HG02943 (cell line): ENCODE data around the gene NRCAM.
"Not testable (repeated sequence)": the region's sequence is repeated elsewhere in the genome, so short reads cannot be mapped to it uniquely, and the experiment has no call there.

ENCODE experiments used
- ATAC-seq: cut with Tn5 transposase; IDR thresholded peaks from one replicate; pipeline ENCODE4 v1.9.1; 2021; ENCODE audit warnings: mild to moderate bottlenecking, low read depth, moderate library complexity; ENCODE audit not compliant: unreplicated experiment

The NRCAM gene

DNA sequence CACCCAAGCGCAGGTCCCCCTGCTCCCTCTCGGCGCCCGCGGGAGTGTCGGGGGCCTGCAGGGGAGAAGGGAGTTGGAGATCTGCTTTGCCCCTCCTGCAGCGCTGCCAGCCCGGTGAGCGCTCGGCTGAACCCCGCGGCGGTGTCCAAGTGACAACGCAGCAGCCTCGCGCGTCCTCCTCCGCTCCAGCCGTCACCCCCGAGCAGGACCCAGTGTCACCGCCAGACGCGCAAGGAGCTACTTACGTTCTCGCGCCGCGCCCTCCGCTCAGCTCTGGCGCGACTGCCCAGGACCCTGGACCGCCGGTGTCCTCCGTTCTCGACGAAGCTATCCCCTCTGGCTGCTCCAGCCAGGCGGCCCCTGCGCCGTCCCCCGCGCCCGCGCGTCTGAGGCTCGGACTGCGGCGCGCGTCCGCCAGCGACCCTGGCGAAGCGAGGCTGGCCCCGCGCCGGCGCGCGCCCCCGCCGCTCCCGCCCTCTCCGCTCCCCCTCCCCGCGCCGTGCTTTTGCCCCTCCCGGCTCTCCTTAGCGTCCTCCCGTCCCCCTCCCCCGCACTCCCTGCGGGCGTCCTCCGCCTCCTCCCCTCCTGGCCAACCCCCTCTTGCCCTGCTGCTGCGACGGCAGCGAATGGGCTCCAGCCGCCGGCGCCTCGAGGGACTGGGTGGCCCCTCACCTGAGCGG, at the start of gene NRCAM:
Gene NRCAM (minus strand): TSS at position 439 of the 680 bp plus-strand sequence. CDS start 216,372 bp downstream, outside the sequence.
- no peak for ATAC-seq

GRCh38 chr7:108504576-108504975, 48.3 kb upstream of the NRCAM start:
- ATAC-seq, result not testable (repeated sequence)

- ATAC-seq, result peak; percentile 95
Measured at GRCh38 chr7:108503112-108504026, 47.1 kb upstream of the NRCAM start.

DNA sequence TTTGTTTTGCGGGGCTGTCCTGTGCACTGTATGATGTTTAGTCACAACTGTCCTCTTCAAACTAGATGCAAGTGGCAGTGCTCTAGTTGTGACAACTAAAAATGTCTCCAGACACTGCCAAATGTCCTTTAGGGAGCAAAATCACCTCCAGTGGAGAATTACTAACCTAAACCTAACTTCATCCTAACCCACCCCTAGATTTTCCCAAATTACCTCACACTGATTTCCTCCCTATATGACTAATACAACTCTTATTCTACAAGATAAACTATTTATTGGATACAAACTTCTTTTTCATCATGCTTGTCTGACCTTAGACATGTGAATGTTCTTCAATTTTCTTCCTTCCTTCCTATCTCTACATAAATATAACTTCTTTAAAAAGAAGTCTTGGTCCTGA, 43.3 kb upstream of the NRCAM start:
- no peak for ATAC-seq

DNA sequence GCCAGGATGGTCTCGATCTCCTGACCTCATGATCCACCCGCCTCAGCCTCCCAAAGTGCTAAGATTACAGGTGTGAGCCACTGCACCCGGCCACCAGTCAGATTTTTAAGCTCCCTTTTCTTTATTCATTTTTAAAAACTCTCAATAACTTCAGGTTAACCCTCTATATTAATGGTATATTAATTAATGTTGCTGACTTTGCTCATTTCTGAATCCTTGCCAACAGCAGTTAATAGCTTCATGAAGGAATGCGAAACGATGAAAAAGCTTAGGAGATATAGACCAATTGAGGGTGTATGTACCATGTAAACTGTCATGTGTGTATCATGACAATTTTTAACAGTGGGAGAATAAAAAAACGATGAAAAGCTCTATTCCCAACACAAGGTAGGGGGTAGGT, 42.2 kb upstream of the NRCAM start:
- no peak for ATAC-seq

GRCh38 chr7:108497082-108497725, 41.0 kb upstream of the NRCAM start:
- ATAC-seq, result no peak

DNA sequence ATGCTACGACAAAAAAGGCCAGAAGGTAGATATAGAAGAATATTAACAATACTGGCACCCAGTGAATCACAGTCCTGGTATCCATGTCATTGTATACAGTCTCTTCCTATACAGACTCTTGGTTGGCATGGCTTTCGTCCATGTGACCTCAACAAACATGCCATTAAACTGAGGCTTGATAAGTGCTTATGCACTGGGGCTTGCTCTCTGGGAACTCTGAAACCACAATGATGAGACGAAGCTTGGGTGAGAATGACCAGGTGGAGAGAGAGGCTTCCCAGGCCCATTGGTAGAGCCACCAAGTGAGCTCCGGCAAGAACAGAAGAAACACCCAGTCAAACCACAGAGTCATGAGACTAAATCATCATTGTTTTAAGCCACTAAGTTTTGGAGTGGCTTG, 36.5 kb upstream of the NRCAM start:
- ATAC-seq, result no peak

DNA sequence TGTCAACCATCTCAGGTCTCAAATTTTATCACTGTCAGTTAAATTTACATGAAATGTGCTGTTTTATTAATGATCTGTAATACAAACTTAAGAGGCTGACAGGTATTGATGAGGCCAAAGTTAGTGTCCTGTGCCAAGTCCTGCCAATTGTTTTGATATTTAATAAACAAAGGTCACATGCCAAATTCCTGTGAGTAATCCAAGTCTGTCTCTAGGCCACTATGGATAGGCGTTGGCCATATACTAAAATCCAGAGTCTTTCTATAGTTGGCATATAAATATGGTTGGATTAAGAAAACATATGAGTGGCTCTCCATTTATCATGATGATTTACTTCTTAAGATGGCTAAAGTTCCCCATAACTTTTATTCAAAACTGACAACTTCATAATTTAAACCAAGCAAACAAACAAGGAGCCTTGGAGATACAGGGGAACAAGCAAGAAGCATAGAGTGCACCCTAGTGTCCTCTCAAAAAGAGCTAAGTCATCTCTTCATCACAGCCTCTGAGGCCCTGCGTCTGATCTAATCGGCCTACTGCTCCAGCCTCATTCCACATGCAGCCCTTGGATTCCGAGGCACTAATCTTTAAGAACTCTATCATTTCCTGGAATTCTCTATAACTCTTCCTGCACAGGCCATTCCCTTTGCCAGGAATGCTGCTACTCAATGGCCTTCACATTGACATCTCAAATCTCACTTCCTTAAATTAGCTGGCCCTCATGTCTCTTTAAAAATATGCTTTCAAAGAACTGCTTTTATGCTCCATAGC, 32.7 kb upstream of the NRCAM start:
- ATAC-seq, result no peak

DNA sequence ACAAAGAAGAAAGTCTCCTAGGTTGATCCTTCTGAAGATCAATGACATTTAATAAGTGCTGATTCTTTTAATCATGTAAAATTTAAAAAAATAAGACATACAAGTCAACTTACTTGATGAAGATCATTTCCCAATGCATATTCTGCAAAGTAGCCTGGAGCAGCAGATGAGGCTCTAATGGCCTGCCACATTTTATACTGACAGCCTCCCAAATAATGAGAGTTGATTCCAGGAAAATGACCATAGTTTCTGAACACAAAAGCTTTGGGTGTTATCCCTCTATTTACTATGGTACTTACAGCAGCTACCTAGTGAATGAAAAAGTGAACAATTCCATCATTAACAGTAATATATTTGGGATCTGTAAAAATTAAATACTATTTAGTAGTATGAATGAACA, 31.4 kb upstream of the NRCAM start:
- no peak for ATAC-seq

DNA sequence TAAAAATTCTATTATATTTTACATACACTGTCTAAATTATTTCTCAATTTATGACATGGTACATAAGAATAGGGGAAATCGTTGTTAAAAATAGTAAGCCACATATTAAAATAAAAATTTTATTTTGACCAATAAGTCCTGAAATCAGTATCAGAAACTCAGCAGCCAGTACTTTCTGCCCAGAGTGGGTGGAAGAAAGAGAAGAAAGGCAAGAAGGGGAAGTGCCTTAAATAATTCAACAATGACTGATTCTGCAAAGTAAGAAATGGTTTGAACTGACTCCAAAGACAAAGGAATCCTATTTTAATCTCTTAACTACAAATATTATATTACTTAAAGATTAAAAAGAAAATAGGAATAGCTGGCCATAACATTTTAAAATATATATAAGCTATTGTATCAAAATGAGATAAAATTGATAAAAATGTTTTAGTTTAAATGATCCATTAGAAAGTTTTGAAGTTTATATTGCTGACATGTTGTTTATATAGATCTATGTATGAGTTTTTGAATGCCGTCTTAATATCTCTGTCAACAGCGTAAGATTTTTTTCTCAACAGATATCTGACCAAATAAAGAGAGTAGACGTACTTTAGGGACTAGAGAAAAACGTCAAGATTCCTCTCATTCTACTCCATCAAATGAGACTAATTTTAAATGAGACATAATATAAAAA, 30.2 kb upstream of the NRCAM start:
- no peak for ATAC-seq

DNA sequence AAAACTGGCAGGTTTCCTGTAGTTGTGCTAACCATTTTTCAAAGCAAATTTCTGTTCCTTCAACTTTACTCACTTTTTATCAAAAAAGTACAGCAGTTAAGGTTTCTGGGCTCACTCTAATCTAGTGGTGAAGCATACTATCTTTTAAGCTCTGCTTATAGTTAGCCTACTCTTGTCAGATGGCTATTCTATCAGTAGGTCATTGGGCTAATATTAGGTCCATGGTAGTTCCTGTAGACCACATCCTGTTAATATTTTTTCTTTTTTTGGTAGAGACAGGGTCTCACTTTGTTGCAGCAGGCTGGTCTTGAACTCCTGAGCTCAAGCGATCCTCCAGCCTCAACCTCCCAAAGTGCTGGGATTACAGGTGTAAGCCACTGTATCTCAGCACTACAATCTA, 27.9 kb upstream of the NRCAM start:
- no peak for ATAC-seq

- no peak for ATAC-seq
Measured at GRCh38 chr7:108480311-108480710, 24.1 kb upstream of the NRCAM start.

DNA sequence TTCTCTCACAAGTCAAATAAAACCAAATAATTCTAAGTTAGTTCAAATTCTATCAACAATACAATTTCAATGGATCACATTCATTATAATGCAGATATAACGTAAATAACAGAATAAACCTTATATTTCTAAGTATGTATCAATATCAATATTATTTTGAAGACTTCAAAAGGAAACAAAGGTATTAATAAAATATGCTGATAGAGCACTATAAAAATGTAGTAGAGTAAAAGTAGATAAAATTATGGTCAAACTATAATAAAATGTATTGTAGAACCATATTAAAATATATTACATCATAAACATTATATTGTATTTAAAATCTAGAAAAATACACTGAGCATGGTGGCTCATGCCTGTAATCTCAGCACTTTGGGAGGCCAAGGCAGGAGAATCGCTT, 23.5 kb upstream of the NRCAM start:
- ATAC-seq, result no peak

- ATAC-seq, result no peak
Measured at GRCh38 chr7:108479118-108479517, 22.9 kb upstream of the NRCAM start.

DNA sequence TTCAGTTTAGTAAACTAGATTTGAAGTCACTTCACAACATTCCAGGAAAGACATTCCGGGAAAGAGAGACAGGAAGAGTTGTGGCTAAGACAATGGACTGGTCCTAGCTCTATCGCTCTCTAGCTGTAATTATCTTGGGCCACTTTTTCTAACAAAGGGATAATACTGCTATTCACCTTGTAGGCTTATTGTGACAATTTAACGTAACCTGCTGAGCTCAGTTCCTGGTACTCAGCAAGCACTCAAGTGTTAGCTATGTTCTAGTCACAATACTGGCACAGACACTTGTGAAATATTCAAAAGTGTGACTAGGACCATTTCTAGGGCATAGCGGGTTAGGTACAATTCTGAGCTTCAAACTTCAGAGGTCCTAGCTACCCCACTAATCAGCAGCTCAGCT, 12.0 kb upstream of the NRCAM start:
- no peak for ATAC-seq

- ATAC-seq, result no peak
Measured at GRCh38 chr7:108467391-108467790, 11.2 kb upstream of the NRCAM start.

- not testable (repeated sequence) for ATAC-seq
Measured at GRCh38 chr7:108466322-108466721, 10.1 kb upstream of the NRCAM start.

GRCh38 chr7:108464743-108465142, 8.5 kb upstream of the NRCAM start:
- ATAC-seq, result no peak

- ATAC-seq, result no peak
Measured at GRCh38 chr7:108463613-108464012, 7.4 kb upstream of the NRCAM start.

DNA sequence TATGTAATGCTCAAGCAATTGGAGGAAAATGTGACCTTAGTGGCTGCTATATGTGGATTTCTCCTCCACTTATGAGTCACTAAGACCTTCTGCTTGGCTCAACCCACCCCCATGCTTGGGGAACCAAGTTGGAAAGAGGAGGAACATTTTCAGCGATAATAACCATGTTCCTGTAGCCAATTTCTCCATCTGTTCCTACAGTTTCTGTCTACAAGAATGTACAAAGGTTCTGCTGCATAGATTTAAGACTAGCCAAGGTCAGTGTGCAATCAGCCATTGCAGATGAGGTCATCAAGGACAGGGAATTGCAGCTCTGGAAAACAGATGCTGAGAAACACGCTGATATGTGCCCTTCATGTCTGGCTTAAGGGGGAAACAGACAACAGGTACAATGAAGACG, 5.6 kb upstream of the NRCAM start:
- ATAC-seq, result no peak
